ENCODE measurements around the gene GOLGA6C.

- TF ChIP-seq MAX (IDR thresholded peaks at IDR 0.05) (no peak), CTCF (IDR thresholded peaks at IDR 0.05 in 2 of 3, conservative IDR thresholded peaks at IDR 0.05 in 1 of 3; ENCODE audit: borderline replicate concordance in 1 of 3, insufficient read depth in 1 of 3, low read depth in 2 of 3, low read length in 2 of 3) (no peak), EZH2 (IDR thresholded peaks at IDR 0.05) (no peak)
These were observed 28.7 kb upstream of the GOLGA6C start for GRCh38 chr15:75229191-75230015.
